Transverse colon (tissue), 4 donors: ENCODE results near the gene SOX18. TPM values are rescaled to one million over a fixed set of nuclear protein-coding genes. Genes with fewer than 3 reads are reported as not detected.

Source experiments
- DNase-seq: peaks from one replicate; pipeline ENCODE4 v3.0.0-alpha.2; 2019
- H3K27ac ChIP-seq, 4 donors: fragments of 200-600 bp; sonication (generic); 2 replicates each; pipeline ENCODE4 v1.5.1; 2016 to 2018; ENCODE audit warnings: inconsistent platforms in 4 of 4
- H3K27me3 ChIP-seq: fragments of 200-600 bp; sonication (generic); 2 replicates; pipeline ENCODE4 v1.5.1; 2017; ENCODE audit warnings: inconsistent platforms
- H3K36me3 ChIP-seq, 4 donors: fragments of 200-600 bp; sonication (generic); 2 replicates each; pipeline ENCODE4 v1.5.1; 2017 to 2019; ENCODE audit warnings: inconsistent platforms in 4 of 4
- H3K4me1 ChIP-seq, 4 donors: fragments of 200-600 bp; sonication (generic); 2 replicates each; pipeline ENCODE4 v1.5.1; 2017 to 2020; ENCODE audit warnings: inconsistent platforms in 4 of 4
- H3K4me3 ChIP-seq, 4 donors: fragments of 200-600 bp; sonication (generic); 1 replicate in 1 of 4; 2 replicates in 3 of 4; pipeline versions ENCODE4 v1.5.1 to v1.6.1; 2017 to 2019; ENCODE audit warnings: inconsistent platforms in 4 of 4
- H3K9me3 ChIP-seq, 2 donors: fragments of 200-600 bp; sonication (generic); 2 replicates each; pipeline ENCODE4 v1.5.1; 2017 to 2019; ENCODE audit warnings: inconsistent platforms in 2 of 2
- EP300 ChIP-seq: sonication (generic); formaldehyde crosslinking; IDR thresholded peaks from one replicate; pipeline ENCODE4 v1.6.1; 2017; ENCODE audit warnings: antibody characterized with exemption, low read depth
- POLR2A ChIP-seq: fragments of 450-650 bp; IDR thresholded peaks from one replicate; pipeline ENCODE4 v1.6.1; 2016; ENCODE audit warnings: antibody characterized with exemption, mild to moderate bottlenecking, moderate library complexity
- POLR2AphosphoS5 ChIP-seq, 3 donors: sonication (generic); formaldehyde crosslinking; IDR thresholded peaks; one replicate each; pipeline ENCODE4 v1.6.1; 2016; ENCODE audit warnings: antibody characterized with exemption in 3 of 3
- WGBS, 2 donors: methylation state at CpG; one replicate each; pipeline ENCODE4 v1.1.5; 2018; ENCODE audit warnings: low coverage in 1 of 2; 5-methylcytosine and 5-hydroxymethylcytosine counted together
- in situ Hi-C, 4 donors: fragments of 200-750 bp; cut with MboI; loops; one replicate each; pipeline versions ENCODE4 v1.15.0 to v1.15.1; 2017; ENCODE audit warnings: low sequenced_read_pairs in 3 of 4, low pct_ligation_motif_present in 1 of 4, low pct_unique_long_range_greater_than_20kb in 1 of 4
- intact Hi-C: fragments of 100-400 bp; cut with DNase I; formaldehyde crosslinking; loops from one replicate; pipeline ENCODE4 v1.15.1; 2023; ENCODE audit warnings: low total_unique reads
- total RNA-seq, 4 donors: library from RNA; depleted of rRNA; stranded (reverse); fragments of >200 nt; gene quantifications; one replicate each; pipeline ENCODE4 v1.1.0, GENCODE V29; 2016
- TF ChIP-seq, protein P1 (sequence below), 5 experiments: fragments of 200-600 bp in 3 of 5; fragments of 450-650 bp in 2 of 5; sonication (generic) in 3 of 5; IDR thresholded peaks; 1 replicate in 2 of 5; 2 replicates in 3 of 5; pipeline ENCODE4 v1.5.1; 2016 to 2017; ENCODE audit warnings: antibody characterized with exemption in 5 of 5, inconsistent platforms in 3 of 5, mild to moderate bottlenecking in 2 of 5, moderate library complexity in 1 of 5

Gene SOX18
- total RNA-seq, 4 donors from 2014 or later, result 1.8 to 14.2 (median 6.5) TPM

- intact Hi-C loops (no loop called here), in situ Hi-C loops (no loop called here)
- Histone ChIP-seq H3K9me3 (no peaks in the 10 kb centered on the region), H3K36me3 (no peaks in the 10 kb centered on the region), H3K27me3 (no peaks in the 10 kb centered on the region), H3K27ac (no peak overlapping the region), H3K4me3 (no peak overlapping the region), H3K4me1 (no peaks in the 10 kb centered on the region)
- WGBS, 2 donors, result 89% methylated on average over 31 of the region's 31 CpGs; no CpG with 5 or more reads in 1 of the 2 donors
- TF ChIP-seq POLR2AphosphoS5 (IDR thresholded peaks at IDR 0.05) (no peak), POLR2A (no peak), EP300 (no peak)
- TF ChIP-seq, protein P1, sequence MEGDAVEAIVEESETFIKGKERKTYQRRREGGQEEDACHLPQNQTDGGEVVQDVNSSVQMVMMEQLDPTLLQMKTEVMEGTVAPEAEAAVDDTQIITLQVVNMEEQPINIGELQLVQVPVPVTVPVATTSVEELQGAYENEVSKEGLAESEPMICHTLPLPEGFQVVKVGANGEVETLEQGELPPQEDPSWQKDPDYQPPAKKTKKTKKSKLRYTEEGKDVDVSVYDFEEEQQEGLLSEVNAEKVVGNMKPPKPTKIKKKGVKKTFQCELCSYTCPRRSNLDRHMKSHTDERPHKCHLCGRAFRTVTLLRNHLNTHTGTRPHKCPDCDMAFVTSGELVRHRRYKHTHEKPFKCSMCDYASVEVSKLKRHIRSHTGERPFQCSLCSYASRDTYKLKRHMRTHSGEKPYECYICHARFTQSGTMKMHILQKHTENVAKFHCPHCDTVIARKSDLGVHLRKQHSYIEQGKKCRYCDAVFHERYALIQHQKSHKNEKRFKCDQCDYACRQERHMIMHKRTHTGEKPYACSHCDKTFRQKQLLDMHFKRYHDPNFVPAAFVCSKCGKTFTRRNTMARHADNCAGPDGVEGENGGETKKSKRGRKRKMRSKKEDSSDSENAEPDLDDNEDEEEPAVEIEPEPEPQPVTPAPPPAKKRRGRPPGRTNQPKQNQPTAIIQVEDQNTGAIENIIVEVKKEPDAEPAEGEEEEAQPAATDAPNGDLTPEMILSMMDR (IDR thresholded peaks at IDR 0.05), result no peak
- DNase-seq, result no peak
Observed at GRCh38 chr20:64070244-64070993, 21.0 kb upstream of the SOX18 start.

DNA sequence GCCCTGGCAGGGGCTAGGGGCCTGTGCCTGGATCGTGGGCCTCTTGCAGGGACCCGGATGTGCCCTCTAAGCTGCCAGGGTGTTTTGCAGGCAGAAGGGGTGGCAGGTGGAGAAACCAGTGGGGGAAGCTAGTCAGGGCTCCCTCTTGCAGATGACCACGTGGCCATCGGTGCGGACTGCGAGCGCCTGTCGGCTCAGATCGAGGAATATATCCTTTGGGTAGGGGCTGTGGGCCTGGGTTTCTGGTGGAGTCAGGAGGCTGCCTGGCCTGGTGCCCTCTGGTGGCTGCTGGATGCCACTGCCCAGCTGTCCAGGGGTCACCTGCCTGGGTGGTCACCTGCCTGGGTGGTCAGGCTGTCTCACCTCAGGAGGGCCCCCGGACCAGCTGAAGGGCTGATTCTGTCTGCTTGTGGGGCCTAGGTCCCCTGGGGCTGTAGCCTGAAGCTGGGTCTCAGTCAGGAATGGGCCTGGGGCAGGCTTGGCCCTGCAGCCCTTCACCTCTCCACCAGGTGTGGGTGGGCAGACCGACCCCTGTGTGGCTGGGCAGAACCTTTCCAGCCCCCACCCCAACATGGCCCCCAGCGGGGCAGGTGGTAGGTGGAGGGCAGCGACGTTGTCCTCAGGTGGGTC is 20.3 kb upstream of the SOX18 start:
- H3K27me3 ChIP-seq, result no peaks in the 10 kb centered on the region
- H3K4me1 ChIP-seq, result peaks cover 0 to 4% (median under 1%) of the 10 kb centered on the region in 4 donors
- DNase-seq, result no peak
- H3K9me3 ChIP-seq, result no peaks in the 10 kb centered on the region
- intact Hi-C loops (no loop called here), in situ Hi-C loops (no loop called here)
- H3K36me3 ChIP-seq, result no peaks in the 10 kb centered on the region
- H3K4me3 ChIP-seq, result no peak overlapping the region
- no peak overlapping the region for H3K27ac ChIP-seq
- no peak for TF ChIP-seq POLR2A
- no peak for TF ChIP-seq POLR2AphosphoS5 (IDR thresholded peaks at IDR 0.05)
- TF ChIP-seq EP300, result no peak
- TF ChIP-seq, protein P1 (IDR thresholded peaks at IDR 0.05), result peak; percentile 58 to 66 (median 61)
- 67% methylated on average over 14 of the region's 14 CpGs; no CpG with 5 or more reads in 1 of the 2 donors for WGBS, 2 donors

GRCh38 chr20:64069209-64069613 is 19.8 kb upstream of the SOX18 start:
- 86% methylated on average over 13 of the region's 20 CpGs; no CpG with 5 or more reads in 1 of the 2 donors for WGBS, 2 donors
- no peaks in the 10 kb centered on the region for H3K9me3 ChIP-seq
- H3K36me3 ChIP-seq, result no peaks in the 10 kb centered on the region
- TF ChIP-seq POLR2A (no peak), POLR2AphosphoS5 (IDR thresholded peaks at IDR 0.05) (no peak), EP300 (no peak)
- TF ChIP-seq, protein P1 (IDR thresholded peaks at IDR 0.05), result no peak
- in situ Hi-C loops, result no loop called here
- peaks cover 1% of the 10 kb centered on the region for H3K27me3 ChIP-seq
- no peak overlapping the region for H3K4me3 ChIP-seq
- H3K27ac ChIP-seq, result no peak overlapping the region
- peaks cover 3 to 8% (median 6%) of the 10 kb centered on the region in 4 donors for H3K4me1 ChIP-seq
- intact Hi-C loops, result no loop called here
- no peak for DNase-seq

GRCh38 chr20:64068386-64069208 is 19.2 kb upstream of the SOX18 start:
- H3K27ac ChIP-seq, result no peak overlapping the region
- TF ChIP-seq, protein P1 (IDR thresholded peaks at IDR 0.05), result no peak
- WGBS, 2 donors, result 77% methylated on average over 7 of the region's 12 CpGs; no CpG with 5 or more reads in 1 of the 2 donors
- peaks cover 4% of the 10 kb centered on the region for H3K27me3 ChIP-seq
- H3K36me3 ChIP-seq, result no peaks in the 10 kb centered on the region
- DNase-seq, result no peak
- no peaks in the 10 kb centered on the region for H3K9me3 ChIP-seq
- in situ Hi-C loops (no loop called here), intact Hi-C loops (no loop called here)
- no peak overlapping the region for H3K4me3 ChIP-seq
- peaks cover 9 to 15% (median 12%) of the 10 kb centered on the region in 4 donors for H3K4me1 ChIP-seq
